Stomach smooth muscle (tissue), 2 donors: ENCODE results near the gene SETD5.

ENCODE experiments used
- H3K27ac ChIP-seq: one replicate; pipeline ENCODE4 v1.7.0; 2013; ENCODE audit warnings: mild to moderate bottlenecking, low read length, inconsistent platforms
- H3K27me3 ChIP-seq, 2 donors: one replicate each; pipeline ENCODE4 v1.7.0; 2013; ENCODE audit warnings: low read length in 2 of 2; ENCODE audit not compliant: insufficient read depth in 2 of 2, control insufficient read depth in 1 of 2
- H3K36me3 ChIP-seq, 2 donors: one replicate each; pipeline ENCODE4 v1.7.0; 2013; ENCODE audit warnings: low read length in 2 of 2; ENCODE audit not compliant: control insufficient read depth in 2 of 2, insufficient read depth in 2 of 2
- H3K4me1 ChIP-seq: one replicate; pipeline ENCODE4 v1.7.0; 2013; ENCODE audit warnings: low read length; ENCODE audit not compliant: control insufficient read depth, insufficient read depth
- H3K4me3 ChIP-seq, 2 donors: one replicate each; pipeline ENCODE4 v1.7.0; 2013; ENCODE audit warnings: low read length in 2 of 2
- H3K9ac ChIP-seq, 2 donors: one replicate each; pipeline ENCODE4 v1.7.0; 2013; ENCODE audit warnings: low read length in 2 of 2, mild to moderate bottlenecking in 1 of 2
- H3K9me3 ChIP-seq, 2 donors: one replicate each; pipeline ENCODE4 v1.7.0; 2013; ENCODE audit warnings: low read length in 2 of 2; ENCODE audit not compliant: control insufficient read depth in 2 of 2
- donor health status: healthy.
- donor health status: Pancreatic carcinoma.

SETD5 gene

GRCh38 chr3:9397332-9397905 is at the start of gene SETD5:
TSS of gene SETD5 (plus strand) at chr3:9397615. CDS start at chr3:9428939, 31,324 bp downstream.
- peak within 1 kb of the TSS; percentile 97 for H3K27ac ChIP-seq
- peaks cover 3 to 6% of the 10 kb centered on the region in 2 donors for H3K36me3 ChIP-seq
- H3K4me1 ChIP-seq, result peaks cover 26% of the 10 kb centered on the region
- H3K9ac ChIP-seq, result peak within 1 kb of the TSS; percentile 99
- H3K4me3 ChIP-seq, result peak within 1 kb of the TSS; percentile 95 to 96
- no peaks in the 10 kb centered on the region for H3K9me3 ChIP-seq
- no peaks in the 10 kb centered on the region for H3K27me3 ChIP-seq

DNA sequence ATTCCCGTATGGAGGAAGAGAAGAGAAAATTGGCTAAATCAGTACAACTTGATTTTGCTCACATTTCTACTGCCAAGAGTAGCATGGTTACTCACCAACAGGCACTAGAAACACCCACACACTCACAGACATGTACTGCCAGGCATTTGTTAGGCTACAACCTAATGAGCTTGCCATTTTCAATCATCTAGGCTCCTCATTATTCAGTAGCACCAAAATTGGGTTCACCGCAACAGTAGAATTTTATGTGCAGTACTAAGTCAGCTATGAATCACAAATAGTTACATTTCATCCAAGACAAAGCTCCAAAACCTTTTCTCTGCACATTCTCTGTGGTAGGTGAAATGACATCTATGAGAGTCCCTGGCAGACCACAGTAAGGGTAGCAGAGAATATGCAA is 49.5 kb upstream of the SETD5 start:
- Histone ChIP-seq H3K9ac (no peak overlapping the region), H3K36me3 (peaks cover 0 to 2% of the 10 kb centered on the region in 2 donors), H3K27me3 (no peaks in the 10 kb centered on the region), H3K9me3 (no peaks in the 10 kb centered on the region), H3K27ac (no peak overlapping the region), H3K4me3 (no peak overlapping the region), H3K4me1 (no peaks in the 10 kb centered on the region)

GRCh38 chr3:9349321-9350117 is 47.9 kb upstream of the SETD5 start:
- Histone ChIP-seq H3K27ac (no peak overlapping the region), H3K27me3 (no peaks in the 10 kb centered on the region), H3K9me3 (no peaks in the 10 kb centered on the region), H3K9ac (no peak overlapping the region), H3K4me1 (peaks cover 2% of the 10 kb centered on the region), H3K36me3 (peaks cover 0 to 2% of the 10 kb centered on the region in 2 donors), H3K4me3 (no peak overlapping the region)

- H3K9ac ChIP-seq, result no peak overlapping the region
- peaks cover 2% of the 10 kb centered on the region for H3K4me1 ChIP-seq
- no peak overlapping the region for H3K27ac ChIP-seq
- no peak overlapping the region for H3K4me3 ChIP-seq
- no peaks in the 10 kb centered on the region for H3K9me3 ChIP-seq
- peaks cover 0 to 2% of the 10 kb centered on the region in 2 donors for H3K36me3 ChIP-seq
- no peaks in the 10 kb centered on the region for H3K27me3 ChIP-seq
These were observed 45.7 kb upstream of the SETD5 start for GRCh38 chr3:9351709-9352126.

DNA sequence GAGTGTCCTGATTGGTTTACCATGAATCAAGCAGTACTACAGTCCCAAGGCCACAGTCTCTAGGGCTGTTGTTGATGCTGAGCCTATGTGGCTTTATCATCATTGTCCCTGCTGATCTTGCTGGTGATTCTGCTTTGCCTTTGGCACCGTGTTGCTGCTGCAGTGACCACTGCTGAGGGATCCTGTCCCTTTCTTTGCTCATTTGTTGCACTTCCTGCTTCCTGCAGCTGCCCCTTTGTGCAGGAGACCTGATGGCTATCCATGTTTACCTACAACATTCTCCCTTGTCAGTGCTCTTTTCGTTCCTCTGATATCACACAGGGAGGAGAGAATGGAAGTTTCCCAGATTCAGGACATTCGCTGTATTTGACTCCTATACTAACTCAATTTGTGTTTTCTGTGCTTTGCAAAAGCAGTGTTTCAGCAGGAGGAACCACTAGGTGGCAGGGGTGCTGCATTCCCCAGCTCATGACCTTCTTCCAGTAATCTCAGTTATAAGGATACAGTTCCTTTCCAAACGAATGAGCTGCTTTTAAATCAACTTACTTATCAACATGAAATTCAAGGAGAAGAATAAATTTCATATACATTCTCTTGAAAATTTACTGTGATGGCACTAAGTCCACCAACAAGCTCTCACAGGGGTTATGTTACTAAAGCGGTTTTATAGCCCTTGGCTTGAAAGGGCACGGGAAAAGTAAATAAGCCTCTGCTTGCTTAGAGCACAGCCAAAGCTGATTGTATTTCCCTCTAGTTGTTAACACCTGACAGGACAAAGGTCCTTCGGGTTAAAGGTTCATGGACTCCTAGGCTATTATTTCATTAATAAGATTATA is 44.3 kb upstream of the SETD5 start:
- Histone ChIP-seq H3K9ac (no peak overlapping the region), H3K36me3 (peaks cover 0 to 2% of the 10 kb centered on the region in 2 donors), H3K4me3 (no peak overlapping the region), H3K4me1 (peaks cover 2% of the 10 kb centered on the region), H3K27ac (no peak overlapping the region), H3K27me3 (no peaks in the 10 kb centered on the region), H3K9me3 (no peaks in the 10 kb centered on the region)

GRCh38 chr3:9361691-9362388 is 35.6 kb upstream of the SETD5 start:
- Histone ChIP-seq H3K27me3 (no peaks in the 10 kb centered on the region), H3K36me3 (peaks cover 6 to 19% of the 10 kb centered on the region in 2 donors), H3K4me3 (no peak overlapping the region), H3K9ac (no peak overlapping the region), H3K9me3 (no peaks in the 10 kb centered on the region), H3K27ac (no peak overlapping the region), H3K4me1 (peaks cover 4% of the 10 kb centered on the region)

GRCh38 chr3:9362731-9363530 is 34.5 kb upstream of the SETD5 start, which contains the start of gene THUMPD3:
TSS of gene THUMPD3 (plus strand) at chr3:9363054. CDS start at chr3:9365069, 2,015 bp downstream.
- Histone ChIP-seq H3K27ac (peak within 1 kb of the TSS; percentile 87), H3K36me3 (peaks cover 8 to 25% of the 10 kb centered on the region in 2 donors), H3K9ac (peak within 1 kb of the TSS; percentile 95 to 98), H3K4me1 (peaks cover 4% of the 10 kb centered on the region), H3K9me3 (no peaks in the 10 kb centered on the region), H3K27me3 (no peaks in the 10 kb centered on the region), H3K4me3 (peak within 1 kb of the TSS; percentile 94 to 99)

DNA sequence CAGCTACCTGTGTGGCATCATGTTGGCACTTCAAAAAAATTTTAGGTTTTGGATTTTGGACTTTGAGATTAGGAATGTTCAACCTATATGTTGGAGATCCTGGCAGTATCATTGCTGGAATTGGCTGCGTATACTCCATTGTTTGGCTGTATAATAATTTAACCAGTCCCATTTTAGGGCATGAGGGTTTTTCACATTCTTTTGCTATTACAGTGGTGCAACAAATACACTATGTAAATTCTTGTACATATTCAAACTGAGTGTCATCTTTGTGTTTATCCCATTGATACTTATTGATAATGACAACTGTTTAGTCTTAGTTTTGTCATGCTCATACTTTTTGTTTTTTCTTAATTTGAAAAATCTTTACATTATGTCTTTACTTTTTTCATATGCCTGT is 27.9 kb upstream of the SETD5 start:
- Histone ChIP-seq H3K27ac (no peak overlapping the region), H3K4me1 (no peaks in the 10 kb centered on the region), H3K36me3 (peaks cover 45 to 59% of the 10 kb centered on the region in 2 donors)

DNA sequence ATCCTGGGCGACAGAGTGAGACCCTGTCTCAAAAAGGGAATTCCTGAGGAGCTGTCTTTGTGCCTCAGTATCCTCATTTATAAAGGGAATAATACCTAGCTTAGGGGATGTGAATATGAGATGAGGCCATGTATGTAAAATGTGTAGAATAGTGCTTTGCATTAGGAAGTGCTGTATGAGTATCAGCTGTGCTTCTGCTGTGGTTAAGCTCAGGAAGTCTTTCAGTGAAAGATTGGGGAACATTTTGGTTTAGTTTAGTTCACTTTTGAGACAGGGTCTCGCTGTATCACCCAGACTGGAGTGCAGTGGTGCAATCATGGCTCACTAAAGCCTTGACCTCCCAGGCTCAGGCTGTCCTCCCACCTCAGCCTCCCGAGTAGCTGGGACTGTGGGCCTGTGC is 23.9 kb upstream of the SETD5 start:
- Histone ChIP-seq H3K9me3 (no peaks in the 10 kb centered on the region), H3K36me3 (peaks cover 55 to 66% of the 10 kb centered on the region in 2 donors), H3K27me3 (no peaks in the 10 kb centered on the region), H3K27ac (no peak overlapping the region), H3K4me1 (no peaks in the 10 kb centered on the region), H3K9ac (no peak overlapping the region), H3K4me3 (no peak overlapping the region)

More for the DNA sequence above, 27.9 kb upstream of the SETD5 start:
- H3K9me3 ChIP-seq, result no peaks in the 10 kb centered on the region
- no peak overlapping the region for H3K4me3 ChIP-seq
- no peaks in the 10 kb centered on the region for H3K27me3 ChIP-seq
- H3K9ac ChIP-seq, result no peak overlapping the region
